A673 (cell line): Measurements from ENCODE around the gene SPATA46. TPM values are rescaled to one million over a fixed set of nuclear protein-coding genes. Genes with fewer than 3 reads are reported as not detected.

Experiments used
- BruUV-seq: library from RNA; stranded (reverse); fragments of 400-500 nt; replicated peaks from 2 replicates; lab custom pipeline; 2021; lab: Mats Ljungman, UMichigan
- CTCF ChIA-PET: fragments of 300-600 bp; sonication (Branson Sonifier 250); formaldehyde crosslinking; loops from one replicate; lab custom pipeline; 2022; ENCODE audit warnings: antibody characterized with exemption; lab: Charles Lee
- POLR2A ChIA-PET: fragments of 300-600 bp; sonication (Branson Sonifier 250); formaldehyde crosslinking; loops from one replicate; lab custom pipeline; 2022; ENCODE audit warnings: antibody characterized with exemption; ENCODE audit not compliant: low non-redundant PET; lab: Charles Lee
- DNase-seq: peaks from one replicate; pipeline ENCODE4 v3.0.0-alpha.2; 2015; ENCODE audit warnings: low spot score
- H3K27ac ChIP-seq: fragments of 200-600 bp; sonication (generic); 2 replicates; pipeline ENCODE4 v1.5.1; 2016; ENCODE audit warnings: mixed run types, low read depth, mild to moderate bottlenecking, mixed read lengths, antibody characterized with exemption, low read length; ENCODE audit not compliant: poor library complexity, severe bottlenecking
- H3K27me3 ChIP-seq: fragments of 200-600 bp; sonication (generic); replicated peaks from 2 replicates; pipeline ENCODE4 v1.6.1; 2017; ENCODE audit warnings: mixed run types, low read depth, mild to moderate bottlenecking, mixed read lengths, antibody characterized with exemption, low read length; ENCODE audit not compliant: insufficient read depth, poor library complexity
- H3K36me3 ChIP-seq: fragments of 200-600 bp; sonication (generic); 2 replicates; pipeline ENCODE4 v1.6.1; 2016; ENCODE audit warnings: mixed run types, mild to moderate bottlenecking, mixed read lengths, antibody characterized with exemption, low read length; ENCODE audit not compliant: insufficient read depth, poor library complexity, severe bottlenecking
- H3K4me1 ChIP-seq: fragments of 200-600 bp; sonication (generic); 2 replicates; pipeline ENCODE4 v1.6.1; 2017; ENCODE audit warnings: mixed run types, mild to moderate bottlenecking, mixed read lengths, antibody characterized with exemption, low read length; ENCODE audit not compliant: insufficient read depth, poor library complexity, severe bottlenecking
- H3K4me3 ChIP-seq: fragments of 200-600 bp; sonication (generic); 2 replicates; pipeline ENCODE4 v1.5.1; 2016; ENCODE audit warnings: low read depth, mixed run types, mild to moderate bottlenecking, mixed read lengths, low read length; ENCODE audit not compliant: poor library complexity, severe bottlenecking
- H3K9me3 ChIP-seq: fragments of 200-600 bp; sonication (generic); 2 replicates; pipeline ENCODE4 v1.6.1; 2016; ENCODE audit warnings: mixed run types, low read depth, mild to moderate bottlenecking, mixed read lengths, antibody characterized with exemption, low read length; ENCODE audit not compliant: poor library complexity, severe bottlenecking
- EZH2 ChIP-seq: fragments of 200-600 bp; sonication (generic); IDR thresholded peaks from 2 replicates; pipeline ENCODE4 v1.6.1; 2017; ENCODE audit warnings: borderline replicate concordance, low read depth, mild to moderate bottlenecking, mixed read lengths, antibody characterized with exemption, low read length; ENCODE audit not compliant: poor library complexity, severe bottlenecking
- intact Hi-C: fragments of 100-400 bp; cut with micrococcal nuclease; formaldehyde crosslinking; loops from one replicate; pipeline ENCODE4 v1.10.0; 2022; ENCODE audit not compliant: unreplicated experiment
- total RNA-seq: library from RNA; stranded (reverse); gene quantifications from 2 replicates; pipeline ENCODE4 v1.2.3, GENCODE V29; 2021
- TF ChIP-seq, protein P1 (sequence below): fragments of 300-800, 200-600 bp; sonication (generic); conservative IDR thresholded peaks from 2 replicates; pipeline ENCODE4 v1.5.1; 2017; ENCODE audit warnings: low read depth, mild to moderate bottlenecking, antibody characterized with exemption, low read length, moderate library complexity, mixed read lengths

Gene SPATA46
- total RNA-seq, 1 experiment from 2014 or later = not detected

DNA sequence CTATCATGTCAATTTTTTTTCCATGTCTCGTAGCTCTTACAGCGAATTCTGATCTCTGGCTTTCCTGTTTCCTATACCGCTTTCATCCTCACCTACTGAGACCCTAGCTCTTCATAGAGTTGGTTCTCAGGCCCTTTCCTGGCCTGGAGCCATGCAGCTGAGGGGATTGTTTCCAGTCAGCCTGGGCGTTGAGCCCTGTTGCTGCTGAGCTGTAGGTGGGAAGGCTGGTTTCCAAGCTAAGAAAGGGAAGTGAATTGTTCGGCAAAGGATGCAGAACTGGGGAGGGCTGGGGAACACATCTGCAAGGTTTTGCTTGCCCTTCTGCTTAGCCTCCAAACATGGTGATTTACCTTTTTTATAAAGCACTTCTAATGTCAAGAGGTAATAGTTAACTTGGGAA is 41.5 kb downstream of the SPATA46 start:
- intact Hi-C loops = no loop called here
- CTCF ChIA-PET = no interaction called here
- Histone ChIP-seq H3K4me3 (no peak overlapping the region), H3K9me3 (no peaks in the 10 kb centered on the region), H3K27ac (no peak overlapping the region), H3K4me1 (no peaks in the 10 kb centered on the region), H3K36me3 (no peaks in the 10 kb centered on the region), H3K27me3 (no peaks in the 10 kb centered on the region)
- POLR2A ChIA-PET = no interaction called here
- TF ChIP-seq, protein P1, sequence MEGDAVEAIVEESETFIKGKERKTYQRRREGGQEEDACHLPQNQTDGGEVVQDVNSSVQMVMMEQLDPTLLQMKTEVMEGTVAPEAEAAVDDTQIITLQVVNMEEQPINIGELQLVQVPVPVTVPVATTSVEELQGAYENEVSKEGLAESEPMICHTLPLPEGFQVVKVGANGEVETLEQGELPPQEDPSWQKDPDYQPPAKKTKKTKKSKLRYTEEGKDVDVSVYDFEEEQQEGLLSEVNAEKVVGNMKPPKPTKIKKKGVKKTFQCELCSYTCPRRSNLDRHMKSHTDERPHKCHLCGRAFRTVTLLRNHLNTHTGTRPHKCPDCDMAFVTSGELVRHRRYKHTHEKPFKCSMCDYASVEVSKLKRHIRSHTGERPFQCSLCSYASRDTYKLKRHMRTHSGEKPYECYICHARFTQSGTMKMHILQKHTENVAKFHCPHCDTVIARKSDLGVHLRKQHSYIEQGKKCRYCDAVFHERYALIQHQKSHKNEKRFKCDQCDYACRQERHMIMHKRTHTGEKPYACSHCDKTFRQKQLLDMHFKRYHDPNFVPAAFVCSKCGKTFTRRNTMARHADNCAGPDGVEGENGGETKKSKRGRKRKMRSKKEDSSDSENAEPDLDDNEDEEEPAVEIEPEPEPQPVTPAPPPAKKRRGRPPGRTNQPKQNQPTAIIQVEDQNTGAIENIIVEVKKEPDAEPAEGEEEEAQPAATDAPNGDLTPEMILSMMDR = no peak
- TF ChIP-seq EZH2 = no peak
- no TSS peak for BruUV-seq
- no peak for DNase-seq

DNA sequence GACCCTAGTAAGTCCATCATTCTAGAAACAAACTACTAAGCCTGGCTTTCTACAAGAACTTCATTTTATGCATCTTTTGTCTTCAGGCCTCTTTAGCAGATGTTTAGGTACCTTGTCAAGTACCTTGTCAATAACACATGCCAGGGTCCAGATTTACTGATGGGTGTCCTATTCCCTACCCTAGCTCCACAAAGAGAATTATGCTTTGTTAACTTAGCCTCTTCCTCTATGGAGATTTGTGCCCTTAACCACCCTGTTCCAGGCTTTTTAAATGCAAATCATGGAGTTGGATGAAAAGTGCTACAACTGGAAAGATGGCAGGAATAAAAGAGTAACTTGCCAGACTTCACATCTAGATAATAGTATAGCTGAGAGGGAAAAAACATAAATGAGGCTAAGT is 42.7 kb downstream of the SPATA46 start:
- no peaks in the 10 kb centered on the region for H3K36me3 ChIP-seq
- POLR2A ChIA-PET = no interaction called here
- H3K9me3 ChIP-seq = no peaks in the 10 kb centered on the region
- H3K27me3 ChIP-seq = no peaks in the 10 kb centered on the region
- CTCF ChIA-PET = no interaction called here
- no peak for TF ChIP-seq EZH2
- TF ChIP-seq, protein P1 = no peak
- intact Hi-C loops = no loop called here
- no TSS peak for BruUV-seq
- no peak overlapping the region for H3K4me3 ChIP-seq
- H3K27ac ChIP-seq = no peak overlapping the region
- peaks cover 5% of the 10 kb centered on the region for H3K4me1 ChIP-seq
- no peak for DNase-seq

DNA sequence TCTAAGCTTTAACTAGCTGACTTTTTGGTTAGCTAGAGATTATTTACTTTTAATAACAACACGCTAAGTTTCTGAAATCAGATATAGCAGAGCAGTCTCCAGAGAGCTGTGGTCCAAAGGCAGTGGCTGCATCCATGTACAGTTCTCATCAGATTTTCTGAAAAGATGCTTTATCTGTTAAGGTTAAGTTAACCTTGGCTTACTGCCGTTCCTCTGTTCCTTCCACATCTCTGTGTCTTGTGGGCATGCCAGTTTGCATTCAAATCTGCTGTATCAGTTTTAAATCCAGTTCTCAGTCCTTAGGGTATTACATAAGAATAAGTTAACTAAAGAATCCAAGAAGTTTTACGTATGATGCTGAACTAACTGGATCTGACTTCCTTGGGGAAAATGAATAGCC is 46.8 kb downstream of the SPATA46 start:
- no peaks in the 10 kb centered on the region for H3K27me3 ChIP-seq
- ChIA-PET CTCF (no interaction called here), POLR2A (no interaction called here)
- no peaks in the 10 kb centered on the region for H3K36me3 ChIP-seq
- no peak overlapping the region for H3K27ac ChIP-seq
- peaks cover 21% of the 10 kb centered on the region for H3K4me1 ChIP-seq
- no peaks in the 10 kb centered on the region for H3K9me3 ChIP-seq
- intact Hi-C loops = no loop called here
- no TSS peak for BruUV-seq
- no peak for DNase-seq
- no peak for TF ChIP-seq EZH2
- TF ChIP-seq, protein P1 = no peak
- H3K4me3 ChIP-seq = no peak overlapping the region
